Neural crest cell (in vitro differentiated cells): ENCODE results near the gene RRM2. TPM values are rescaled to one million over a fixed set of nuclear protein-coding genes. Genes with fewer than 3 reads are reported as not detected.

Experiments
- DNase-seq: peaks from one replicate; pipeline ENCODE4 v3.0.0; 2021; ENCODE audit warnings: low read depth, mixed read lengths, low spot score
- H3K27ac Mint-ChIP-seq: one replicate; pipeline ENCODE4 v1.8.0; 2021; ENCODE audit warnings: mild to moderate bottlenecking, mixed read lengths; ENCODE audit not compliant: unreplicated experiment
- H3K27me3 Mint-ChIP-seq: 2 replicates; pipeline ENCODE4 v1.8.0; 2021; ENCODE audit warnings: low read depth, mild to moderate bottlenecking, mixed read lengths
- H3K36me3 Mint-ChIP-seq: 2 replicates; pipeline ENCODE4 v1.8.0; 2021; ENCODE audit warnings: low read depth, mild to moderate bottlenecking, mixed read lengths
- H3K4me1 Mint-ChIP-seq: 2 replicates; pipeline ENCODE4 v1.8.0; 2021; ENCODE audit warnings: mixed read lengths
- H3K4me3 Mint-ChIP-seq: one replicate; pipeline ENCODE4 v1.8.0; 2021; ENCODE audit warnings: mild to moderate bottlenecking, mixed read lengths
- H3K9me3 Mint-ChIP-seq: 2 replicates; pipeline ENCODE4 v1.8.0; 2021; ENCODE audit warnings: mixed read lengths
- total RNA-seq: library from RNA; stranded (reverse); gene quantifications from 2 replicates; pipeline ENCODE4 v1.2.1, GENCODE V29; 2021
- TF ChIP-seq, protein P1 (sequence below): fragments of 200-600 bp; sonication (generic); conservative IDR thresholded peaks from 2 replicates; pipeline ENCODE4 v1.5.0; 2021; ENCODE audit warnings: antibody characterized with exemption, mild to moderate bottlenecking

Gene RRM2
- total RNA-seq, 1 donor from 2014 or later: 210 TPM

DNA sequence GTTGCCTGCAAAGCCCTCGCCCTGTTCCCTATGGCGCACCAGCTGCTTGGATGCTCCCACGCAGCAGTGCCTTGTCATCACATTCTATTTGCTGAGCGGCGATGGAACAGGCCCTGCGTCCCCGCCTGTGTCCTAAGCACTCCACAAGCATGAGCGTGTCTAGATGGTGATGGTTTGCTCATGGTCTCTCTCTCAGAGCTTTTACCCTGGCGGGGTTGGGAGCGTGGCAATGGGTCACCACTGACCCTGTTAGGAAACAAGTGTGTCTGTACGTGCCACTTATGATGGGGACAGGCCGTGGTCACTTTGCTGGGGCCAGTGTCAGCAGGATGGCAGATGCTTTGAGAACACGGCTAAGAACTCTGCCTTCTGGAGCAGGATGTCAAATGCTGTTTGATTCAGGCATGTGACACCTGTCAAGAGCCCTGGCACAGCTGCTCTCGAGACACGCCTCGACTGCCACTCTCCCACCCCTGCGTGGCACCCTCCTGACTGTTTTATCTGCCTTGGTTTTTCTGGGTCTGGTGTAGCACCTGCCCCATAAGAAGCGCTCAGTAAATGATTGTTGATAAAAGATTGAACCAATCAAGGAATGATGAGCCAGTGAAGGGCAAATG lies 44.2 kb downstream of the RRM2 start:
- H3K4me3 Mint-ChIP-seq: no peak overlapping the region
- no peaks in the 10 kb centered on the region for H3K36me3 Mint-ChIP-seq
- H3K4me1 Mint-ChIP-seq: peaks cover 71% of the 10 kb centered on the region
- TF ChIP-seq, protein P1, sequence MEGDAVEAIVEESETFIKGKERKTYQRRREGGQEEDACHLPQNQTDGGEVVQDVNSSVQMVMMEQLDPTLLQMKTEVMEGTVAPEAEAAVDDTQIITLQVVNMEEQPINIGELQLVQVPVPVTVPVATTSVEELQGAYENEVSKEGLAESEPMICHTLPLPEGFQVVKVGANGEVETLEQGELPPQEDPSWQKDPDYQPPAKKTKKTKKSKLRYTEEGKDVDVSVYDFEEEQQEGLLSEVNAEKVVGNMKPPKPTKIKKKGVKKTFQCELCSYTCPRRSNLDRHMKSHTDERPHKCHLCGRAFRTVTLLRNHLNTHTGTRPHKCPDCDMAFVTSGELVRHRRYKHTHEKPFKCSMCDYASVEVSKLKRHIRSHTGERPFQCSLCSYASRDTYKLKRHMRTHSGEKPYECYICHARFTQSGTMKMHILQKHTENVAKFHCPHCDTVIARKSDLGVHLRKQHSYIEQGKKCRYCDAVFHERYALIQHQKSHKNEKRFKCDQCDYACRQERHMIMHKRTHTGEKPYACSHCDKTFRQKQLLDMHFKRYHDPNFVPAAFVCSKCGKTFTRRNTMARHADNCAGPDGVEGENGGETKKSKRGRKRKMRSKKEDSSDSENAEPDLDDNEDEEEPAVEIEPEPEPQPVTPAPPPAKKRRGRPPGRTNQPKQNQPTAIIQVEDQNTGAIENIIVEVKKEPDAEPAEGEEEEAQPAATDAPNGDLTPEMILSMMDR: no peak
- H3K9me3 Mint-ChIP-seq: no peaks in the 10 kb centered on the region
- no peak for DNase-seq
- H3K27ac Mint-ChIP-seq: no peak overlapping the region
- H3K27me3 Mint-ChIP-seq: no peaks in the 10 kb centered on the region

DNA sequence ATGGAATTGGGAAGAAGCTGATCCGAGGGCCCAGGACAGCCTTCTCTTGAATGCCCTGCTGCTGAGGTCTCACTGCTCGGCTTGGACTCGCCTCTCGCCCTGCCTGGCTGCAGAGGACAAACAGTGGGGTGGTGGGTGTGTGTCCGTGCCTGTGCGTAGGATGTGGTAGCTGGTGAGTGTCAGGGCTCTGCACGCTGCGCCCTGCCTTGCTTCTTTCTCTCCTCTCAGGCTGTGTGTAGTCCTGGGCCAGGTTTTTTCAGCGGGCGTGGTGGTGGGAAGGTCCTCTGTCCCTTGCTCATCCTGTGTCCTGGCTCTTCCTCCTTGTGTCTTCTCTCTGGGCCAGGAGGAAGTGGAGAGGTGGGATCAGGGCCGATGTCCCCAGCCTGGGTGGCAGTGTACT lies 44.8 kb downstream of the RRM2 start:
- H3K27ac Mint-ChIP-seq: no peak overlapping the region
- no peak overlapping the region for H3K4me3 Mint-ChIP-seq

DNA sequence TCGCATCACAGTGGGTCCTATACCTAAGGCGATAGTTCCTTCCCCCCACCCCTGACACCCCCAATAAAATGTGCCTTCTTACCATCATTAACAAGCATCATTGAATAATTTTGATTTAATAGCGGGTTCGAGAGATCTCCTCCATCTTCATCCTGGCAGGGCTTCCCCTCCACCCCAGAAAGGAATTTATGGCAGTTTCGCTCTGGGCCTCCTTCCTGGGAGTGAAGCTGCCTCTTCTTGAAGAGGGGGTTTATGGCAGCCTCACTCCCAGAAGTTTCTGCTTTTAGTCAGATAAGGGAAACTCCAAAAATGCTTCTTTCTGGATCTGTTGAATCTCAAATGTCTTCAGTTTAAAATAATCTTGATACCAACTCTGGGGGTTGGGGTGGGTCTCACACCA lies 45.7 kb downstream of the RRM2 start:
- peaks cover 72% of the 10 kb centered on the region for H3K4me1 Mint-ChIP-seq
- H3K36me3 Mint-ChIP-seq: no peaks in the 10 kb centered on the region
- H3K9me3 Mint-ChIP-seq: no peaks in the 10 kb centered on the region
- no peaks in the 10 kb centered on the region for H3K27me3 Mint-ChIP-seq
- peak overlapping the region; percentile 56 for H3K4me3 Mint-ChIP-seq
- DNase-seq: no peak
- H3K27ac Mint-ChIP-seq: peak overlapping the region; percentile 78
- TF ChIP-seq, protein P1: no peak

More for the DNA sequence above, 44.8 kb downstream of the RRM2 start:
- TF ChIP-seq, protein P1: no peak
- Mint-ChIP-seq H3K27me3 (no peaks in the 10 kb centered on the region), H3K36me3 (no peaks in the 10 kb centered on the region), H3K9me3 (no peaks in the 10 kb centered on the region), H3K4me1 (peaks cover 72% of the 10 kb centered on the region)
- no peak for DNase-seq

DNA sequence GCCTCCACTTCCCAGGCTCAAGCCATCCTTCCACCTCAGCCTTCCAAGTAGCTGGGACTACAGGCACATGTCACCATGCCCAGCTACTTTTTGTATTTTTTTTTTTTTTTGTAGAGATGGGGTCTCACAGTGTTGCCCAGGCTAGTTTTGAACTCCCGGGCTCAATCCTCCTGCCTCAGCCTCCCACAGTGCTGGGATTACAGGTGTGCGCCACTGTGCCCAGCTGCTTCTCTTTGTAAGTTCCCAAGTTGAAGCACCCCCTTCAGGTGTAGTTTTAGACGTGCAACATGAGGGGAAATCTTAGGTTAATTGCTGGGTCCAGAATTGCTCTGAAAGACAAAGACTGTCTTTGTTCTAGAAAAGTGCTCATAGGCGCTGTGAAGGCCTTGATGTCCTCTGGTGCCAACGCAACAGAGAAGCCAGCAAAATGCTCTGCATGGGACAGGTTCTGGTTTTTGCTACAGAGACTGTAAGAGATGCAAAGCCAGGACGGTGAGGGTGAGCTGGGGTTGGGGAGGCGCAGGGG lies 46.6 kb downstream of the RRM2 start:
- Mint-ChIP-seq H3K36me3 (no peaks in the 10 kb centered on the region), H3K9me3 (no peaks in the 10 kb centered on the region), H3K4me3 (no peak overlapping the region), H3K4me1 (peaks cover 67% of the 10 kb centered on the region), H3K27me3 (no peaks in the 10 kb centered on the region), H3K27ac (no peak overlapping the region)
- TF ChIP-seq, protein P1: no peak
- no peak for DNase-seq

DNA sequence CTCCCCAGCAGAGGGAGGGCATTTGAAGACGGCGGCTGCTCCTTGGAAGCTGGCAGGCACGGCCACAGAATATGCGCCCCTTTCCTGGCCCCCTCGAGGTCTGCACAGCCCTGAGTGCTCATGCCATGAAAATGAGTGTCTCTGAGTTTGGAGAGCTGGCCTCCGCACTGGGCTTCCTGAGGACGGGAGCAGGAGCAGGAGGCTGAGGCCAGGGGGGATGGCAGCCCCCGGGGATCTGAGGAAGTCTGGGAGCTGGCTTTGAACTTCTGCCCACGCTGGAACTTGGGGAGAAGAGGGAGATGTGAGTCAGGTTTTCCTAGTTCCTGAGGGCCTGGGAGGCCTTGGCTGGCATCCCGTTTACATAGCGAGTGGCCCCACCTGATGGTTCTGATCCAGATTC lies 47.0 kb downstream of the RRM2 start:
- DNase-seq: no peak
- H3K4me3 Mint-ChIP-seq: no peak overlapping the region
- H3K27ac Mint-ChIP-seq: no peak overlapping the region
- no peaks in the 10 kb centered on the region for H3K9me3 Mint-ChIP-seq
- H3K4me1 Mint-ChIP-seq: peaks cover 64% of the 10 kb centered on the region
- no peaks in the 10 kb centered on the region for H3K27me3 Mint-ChIP-seq
- TF ChIP-seq, protein P1: no peak
- H3K36me3 Mint-ChIP-seq: no peaks in the 10 kb centered on the region
